ENCODE data around the gene ITGAE. TPM values are rescaled to one million over a fixed set of nuclear protein-coding genes. Genes with fewer than 3 reads are reported as not detected.

Gene ITGAE
- polyA plus RNA-seq, 3 donors = 66.6 to 102 (median 78.8) TPM

- H3K27me3 Mint-ChIP-seq (ENCODE audit: low read depth in 3 of 3) = no peaks in the 10 kb centered on the region
- H3K4me1 ChIP-seq (ENCODE audit: control insufficient read depth in 1 of 2, insufficient read depth in 2 of 2, low read length in 2 of 2) = peaks cover 49 to 58% of the 10 kb centered on the region in 2 donors
- peaks cover 4 to 46% of the 10 kb centered on the region in 2 donors for H3K36me3 Mint-ChIP-seq
- H3K27ac Mint-ChIP-seq = peak within 1 kb of the TSS; percentile 84 to 96 (median 91)
- H3K9ac ChIP-seq (ENCODE audit: insufficient read depth, low read length, poor library complexity, severe bottlenecking) = peak within 1 kb of the TSS; percentile 82
- peak; percentile 85 to 91 (median 88) for DNase-seq
- H3K36me3 ChIP-seq (replicated peaks in 1 of 2; ENCODE audit: control insufficient read depth in 1 of 2, insufficient read depth in 2 of 2, low read length in 2 of 2) = peaks cover 1 to 2% of the 10 kb centered on the region in 2 donors
- peaks cover 56% of the 10 kb centered on the region for H3K4me1 Mint-ChIP-seq
- H4K20me1 ChIP-seq (ENCODE audit: insufficient read depth, low read length) = no peaks in the 10 kb centered on the region
- WGBS (ENCODE audit: insufficient coverage) = under 1% methylated on average over 98 of the region's 98 CpGs
- H3K79me2 ChIP-seq (ENCODE audit: insufficient read depth, low read length) = peaks cover 80% of the 10 kb centered on the region
- no peaks in the 10 kb centered on the region for H3K27me3 ChIP-seq (ENCODE audit: control insufficient read depth in 2 of 2, insufficient read depth in 2 of 2, low read length in 2 of 2)
- TF ChIP-seq, protein P1, sequence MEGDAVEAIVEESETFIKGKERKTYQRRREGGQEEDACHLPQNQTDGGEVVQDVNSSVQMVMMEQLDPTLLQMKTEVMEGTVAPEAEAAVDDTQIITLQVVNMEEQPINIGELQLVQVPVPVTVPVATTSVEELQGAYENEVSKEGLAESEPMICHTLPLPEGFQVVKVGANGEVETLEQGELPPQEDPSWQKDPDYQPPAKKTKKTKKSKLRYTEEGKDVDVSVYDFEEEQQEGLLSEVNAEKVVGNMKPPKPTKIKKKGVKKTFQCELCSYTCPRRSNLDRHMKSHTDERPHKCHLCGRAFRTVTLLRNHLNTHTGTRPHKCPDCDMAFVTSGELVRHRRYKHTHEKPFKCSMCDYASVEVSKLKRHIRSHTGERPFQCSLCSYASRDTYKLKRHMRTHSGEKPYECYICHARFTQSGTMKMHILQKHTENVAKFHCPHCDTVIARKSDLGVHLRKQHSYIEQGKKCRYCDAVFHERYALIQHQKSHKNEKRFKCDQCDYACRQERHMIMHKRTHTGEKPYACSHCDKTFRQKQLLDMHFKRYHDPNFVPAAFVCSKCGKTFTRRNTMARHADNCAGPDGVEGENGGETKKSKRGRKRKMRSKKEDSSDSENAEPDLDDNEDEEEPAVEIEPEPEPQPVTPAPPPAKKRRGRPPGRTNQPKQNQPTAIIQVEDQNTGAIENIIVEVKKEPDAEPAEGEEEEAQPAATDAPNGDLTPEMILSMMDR (IDR thresholded peaks at IDR 0.05) = no peak
- peak within 1 kb of the TSS; percentile 90 to 97 for H3K4me3 Mint-ChIP-seq
- no peaks in the 10 kb centered on the region for H3K9me3 ChIP-seq (replicated peaks in 1 of 2; ENCODE audit: control insufficient read depth in 1 of 2, insufficient read depth in 1 of 2, low read length in 2 of 2)
- intact Hi-C loops (cut with micrococcal nuclease) = loop anchor here (5.0 kb wide), 1 partner anchor 41 kb away; no protein-coding TSS in a partner anchor
- H3K4me3 ChIP-seq (replicated peaks in 1 of 3; ENCODE audit: low read depth in 2 of 3, low read length in 3 of 3) = peak within 1 kb of the TSS; percentile 88 to 94 (median 93)
- H3K4me2 ChIP-seq (replicated peaks; ENCODE audit: extremely low read depth, low read length, poor library complexity, severe bottlenecking) = peak within 1 kb of the TSS; percentile 96
- H3K9me3 Mint-ChIP-seq = no peaks in the 10 kb centered on the region
- peak within 1 kb of the TSS; percentile 100 for H2AFZ ChIP-seq (ENCODE audit: insufficient read depth, low read depth, low read length, poor library complexity, severe bottlenecking)
- peak within 1 kb of the TSS; percentile 59 to 87 for H3K27ac ChIP-seq (ENCODE audit: low read depth in 1 of 2, low read length in 2 of 2)
Measured at GRCh38 chr17:3723556-3724377, 77.2 kb downstream of the ITGAE start, which contains the start of gene HASPIN. HASPIN (plus strand) TSS chr17:3723903; CDS start chr17:3723936, 33 bp downstream.

- Histone ChIP-seq H3K4me1 (ENCODE audit: control insufficient read depth in 1 of 2, insufficient read depth in 2 of 2, low read length in 2 of 2) (peaks cover 55 to 64% of the 10 kb centered on the region in 2 donors), H2AFZ (ENCODE audit: insufficient read depth, low read depth, low read length, poor library complexity, severe bottlenecking) (peak overlapping the region; percentile 100), H3K4me2 (replicated peaks; ENCODE audit: extremely low read depth, low read length, poor library complexity, severe bottlenecking) (peak overlapping the region; percentile 96), H3K36me3 (replicated peaks in 1 of 2; ENCODE audit: control insufficient read depth in 1 of 2, insufficient read depth in 2 of 2, low read length in 2 of 2) (peaks cover 2 to 7% of the 10 kb centered on the region in 2 donors), H3K27me3 (ENCODE audit: control insufficient read depth in 2 of 2, insufficient read depth in 2 of 2, low read length in 2 of 2) (no peaks in the 10 kb centered on the region), H3K9ac (ENCODE audit: insufficient read depth, low read length, poor library complexity, severe bottlenecking) (peak overlapping the region; percentile 82), H4K20me1 (ENCODE audit: insufficient read depth, low read length) (no peaks in the 10 kb centered on the region), H3K4me3 (replicated peaks in 1 of 3; ENCODE audit: low read depth in 2 of 3, low read length in 3 of 3) (peak overlapping the region; percentile 88 to 94 (median 93)), H3K79me2 (ENCODE audit: insufficient read depth, low read length) (peaks cover 83% of the 10 kb centered on the region), H3K9me3 (replicated peaks in 1 of 2; ENCODE audit: control insufficient read depth in 1 of 2, insufficient read depth in 1 of 2, low read length in 2 of 2) (no peaks in the 10 kb centered on the region), H3K27ac (ENCODE audit: low read depth in 1 of 2, low read length in 2 of 2) (peak overlapping the region; percentile 59 to 87)
- 2% methylated on average over 12 of the region's 13 CpGs for WGBS (ENCODE audit: insufficient coverage)
- H3K27ac Mint-ChIP-seq = peak overlapping the region; percentile 84 to 96 (median 91)
- TF ChIP-seq, protein P1 (IDR thresholded peaks at IDR 0.05) = no peak
- H3K27me3 Mint-ChIP-seq (ENCODE audit: low read depth in 3 of 3) = no peaks in the 10 kb centered on the region
- DNase-seq = no peak
- H3K36me3 Mint-ChIP-seq = peaks cover 8 to 48% of the 10 kb centered on the region in 2 donors
- peak overlapping the region; percentile 90 to 97 for H3K4me3 Mint-ChIP-seq
- intact Hi-C loops (cut with micrococcal nuclease) = loop anchor here (5.0 kb wide), 1 partner anchor 41 kb away; no protein-coding TSS in a partner anchor
- H3K9me3 Mint-ChIP-seq = no peaks in the 10 kb centered on the region
- peaks cover 62% of the 10 kb centered on the region for H3K4me1 Mint-ChIP-seq
Measured at GRCh38 chr17:3723188-3723555, 77.8 kb downstream of the ITGAE start.
